Spleen (tissue), 11 donors: Measurements from ENCODE around the gene AHCY. TPM values are rescaled to one million over a fixed set of nuclear protein-coding genes. Genes with fewer than 3 reads are reported as not detected.
A peak's percentile ranks its signal among the peaks of the same experiment; 100 is the strongest.
"Not testable (repeated sequence)": the region's sequence is repeated elsewhere in the genome, so short reads cannot be mapped to it uniquely, and the experiment has no call there.

ENCODE experiments used
- DNase-seq: peaks from one replicate; pipeline ENCODE4 v3.0.0-alpha.2; 2020
- H3K27ac ChIP-seq, 8 donors: fragments of 200-600 bp; sonication (generic) in 7 of 8; 1 replicate in 4 of 8; 2 replicates in 4 of 8; pipeline versions ENCODE4 v1.5.0 to v1.8.0; 2016 to 2021; ENCODE audit warnings: inconsistent platforms in 4 of 8, mild to moderate bottlenecking in 4 of 8, moderate library complexity in 1 of 8
- H3K27me3 ChIP-seq, 7 donors: fragments of 200-600 bp; sonication (generic) in 6 of 7; replicated peaks in 1 of 7; 1 replicate in 4 of 7; 2 replicates in 3 of 7; pipeline versions ENCODE4 v1.5.0 to v1.8.0; 2016 to 2021; ENCODE audit warnings: inconsistent platforms in 3 of 7, mild to moderate bottlenecking in 1 of 7
- H3K36me3 ChIP-seq, 6 donors: fragments of 200-600 bp; sonication (generic) in 5 of 6; 1 replicate in 4 of 6; 2 replicates in 2 of 6; pipeline versions ENCODE4 v1.5.0 to v1.8.0; 2016 to 2021; ENCODE audit warnings: inconsistent platforms in 2 of 6
- H3K4me1 ChIP-seq, 6 donors: fragments of 200-600 bp; sonication (generic) in 5 of 6; 1 replicate in 3 of 6; 2 replicates in 3 of 6; pipeline versions ENCODE4 v1.5.0 to v1.8.0; 2016 to 2021; ENCODE audit warnings: inconsistent platforms in 3 of 6
- H3K4me3 ChIP-seq, 8 donors: fragments of 200-600 bp; sonication (generic) in 7 of 8; 1 replicate in 4 of 8; 2 replicates in 4 of 8; pipeline versions ENCODE4 v1.5.0 to v1.8.0; 2016 to 2021; ENCODE audit warnings: inconsistent platforms in 4 of 8, mild to moderate bottlenecking in 4 of 8, moderate library complexity in 2 of 8
- H3K9me3 ChIP-seq, 8 donors: fragments of 200-600 bp; sonication (generic) in 7 of 8; 1 replicate in 4 of 8; 2 replicates in 4 of 8; pipeline versions ENCODE4 v1.5.0 to v1.8.0; 2016 to 2021; ENCODE audit warnings: inconsistent platforms in 4 of 8
- POLR2A ChIP-seq, 3 donors: fragments of 450-650 bp; IDR thresholded peaks; one replicate each; pipeline ENCODE4 v1.5.1; 2017; ENCODE audit warnings: antibody characterized with exemption in 3 of 3, mild to moderate bottlenecking in 1 of 3
- POLR2AphosphoS5 ChIP-seq, 3 donors: sonication (generic); formaldehyde crosslinking; IDR thresholded peaks; one replicate each; pipeline ENCODE4 v1.5.1; 2017; ENCODE audit warnings: antibody characterized with exemption in 3 of 3
- WGBS, 5 donors: extraction: QIAGEN DNeasy Blood & Tissue Kit in 3 of 5; methylation state at CpG; one replicate each; pipeline versions ENCODE4 v1.1.5 to v1.1.7; 2013 to 2018; 5-methylcytosine and 5-hydroxymethylcytosine counted together
- intact Hi-C: fragments of 100-400 bp; cut with DNase I; formaldehyde crosslinking; loops from one replicate; pipeline ENCODE4 v1.15.0; 2023; ENCODE audit warnings: low total_unique reads
- polyA plus RNA-seq, 3 donors: library from polyadenylated mRNA; stranded (reverse); fragments of 200-250 nt; gene quantifications; one replicate each; pipeline ENCODE4 v1.2.1, GENCODE V29; 2013
- total RNA-seq, 7 donors: library from RNA; depleted of rRNA in 3 of 7; stranded (reverse); fragments of >200 nt in 3 of 7; fragmentation: NEBNext Ultra II Directional in 4 of 7; extraction: Animal tissue kit (Norgen Biotek cat#: 25700) in 4 of 7; gene quantifications; one replicate each; pipeline versions ENCODE4 v1.1.0 to v1.2.1, GENCODE V29; 2016 to 2021
- TF ChIP-seq, protein P1 (sequence below), 11 experiments: fragments of 200-600 bp in 7 of 11; fragments of 450-650 bp in 4 of 11; sonication (generic) in 4 of 11; IDR thresholded peaks in 8 of 11; conservative IDR thresholded peaks in 3 of 11; 1 replicate in 7 of 11; 2 replicates in 4 of 11; pipeline versions ENCODE4 v1.4.0 to v1.8.0; 2016 to 2021; ENCODE audit warnings: antibody characterized with exemption in 11 of 11, inconsistent platforms in 4 of 11, mild to moderate bottlenecking in 1 of 11
- donor health status: healthy with polysubstance abuse.
- donor health status: DM: no; HTN: no; CAD: no; lungs with moderate emphysema.
- donor health status: DM: no; HTN: no; CAD: no.
- donor health status: Bipolar disorder and iron deficiency.
- donor health status: healthy.
- donor health status: DM: no; HTN: no; CAD: no.
- donor health status: DM: yes; HTN: yes; CAD: no.

AHCY gene
- total and polyA plus RNA-seq, 10 donors = 35.0 to 67.1 (median 46.7) TPM

DNA sequence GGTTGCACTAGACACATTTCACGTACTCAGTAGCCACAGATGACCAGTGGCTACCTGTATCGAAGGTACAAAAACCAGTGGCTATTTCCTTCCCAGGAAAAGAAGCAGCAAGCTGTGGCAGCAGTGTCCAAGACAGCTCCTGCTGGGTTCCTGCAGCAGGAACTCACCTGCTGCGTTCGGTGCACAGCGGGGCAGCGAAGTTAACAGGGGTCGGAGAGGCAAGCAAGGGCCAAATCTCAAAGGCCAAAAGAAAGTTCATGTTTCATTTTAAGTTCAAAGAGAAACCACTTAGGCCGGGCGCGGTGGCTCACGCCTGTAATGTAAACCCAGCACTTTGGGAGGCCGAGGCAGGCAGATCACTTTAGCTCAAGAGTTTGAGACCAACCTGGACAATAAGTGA is 35.0 kb downstream of the AHCY start:
- no peak for DNase-seq
- Histone ChIP-seq H3K4me3 (no peak overlapping the region), H3K9me3 (no peaks in the 10 kb centered on the region), H3K4me1 (peaks cover 0 to 24% (median 17%) of the 10 kb centered on the region in 6 donors), H3K36me3 (peaks cover 0 to 7% (median 0%) of the 10 kb centered on the region in 6 donors), H3K27me3 (peaks cover 0 to 16% (median 0%) of the 10 kb centered on the region in 7 donors), H3K27ac (no peak overlapping the region)
- 96 to 99% (median 97%) methylated on average over 12 of the region's 12 CpGs for WGBS, 5 donors
- TF ChIP-seq, protein P1, sequence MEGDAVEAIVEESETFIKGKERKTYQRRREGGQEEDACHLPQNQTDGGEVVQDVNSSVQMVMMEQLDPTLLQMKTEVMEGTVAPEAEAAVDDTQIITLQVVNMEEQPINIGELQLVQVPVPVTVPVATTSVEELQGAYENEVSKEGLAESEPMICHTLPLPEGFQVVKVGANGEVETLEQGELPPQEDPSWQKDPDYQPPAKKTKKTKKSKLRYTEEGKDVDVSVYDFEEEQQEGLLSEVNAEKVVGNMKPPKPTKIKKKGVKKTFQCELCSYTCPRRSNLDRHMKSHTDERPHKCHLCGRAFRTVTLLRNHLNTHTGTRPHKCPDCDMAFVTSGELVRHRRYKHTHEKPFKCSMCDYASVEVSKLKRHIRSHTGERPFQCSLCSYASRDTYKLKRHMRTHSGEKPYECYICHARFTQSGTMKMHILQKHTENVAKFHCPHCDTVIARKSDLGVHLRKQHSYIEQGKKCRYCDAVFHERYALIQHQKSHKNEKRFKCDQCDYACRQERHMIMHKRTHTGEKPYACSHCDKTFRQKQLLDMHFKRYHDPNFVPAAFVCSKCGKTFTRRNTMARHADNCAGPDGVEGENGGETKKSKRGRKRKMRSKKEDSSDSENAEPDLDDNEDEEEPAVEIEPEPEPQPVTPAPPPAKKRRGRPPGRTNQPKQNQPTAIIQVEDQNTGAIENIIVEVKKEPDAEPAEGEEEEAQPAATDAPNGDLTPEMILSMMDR (IDR thresholded peaks at IDR 0.05 in 8 of 11, conservative IDR thresholded peaks at IDR 0.05 in 3 of 11) = no peak
- TF ChIP-seq POLR2A (IDR thresholded peaks at IDR 0.05) (no peak), POLR2AphosphoS5 (IDR thresholded peaks at IDR 0.05) (no peak)
- intact Hi-C loops = no loop called here

DNA sequence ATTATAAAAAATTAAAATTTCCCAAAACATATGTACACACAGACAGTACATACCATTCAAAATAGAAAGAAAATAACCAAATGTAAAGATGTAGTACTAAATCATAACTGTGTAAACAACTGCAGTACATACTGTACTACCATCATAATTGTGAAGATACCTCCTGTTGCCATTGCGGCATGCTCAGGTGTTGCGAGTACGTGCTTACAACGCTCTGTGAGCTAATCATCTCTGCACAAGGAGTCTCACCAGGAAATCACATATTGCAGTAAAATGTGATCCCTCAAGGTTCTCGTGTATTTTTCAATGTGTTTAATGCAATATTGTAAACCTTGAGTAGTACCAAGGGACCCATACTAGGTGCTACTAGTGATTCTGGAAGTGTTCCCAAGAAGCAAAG is 39.0 kb downstream of the AHCY start:
- H3K27me3 ChIP-seq = peaks cover 0 to 11% (median 0%) of the 10 kb centered on the region in 7 donors
- TF ChIP-seq, protein P1 (IDR thresholded peaks at IDR 0.05 in 8 of 11, conservative IDR thresholded peaks at IDR 0.05 in 3 of 11) = no peak
- TF ChIP-seq POLR2A (IDR thresholded peaks at IDR 0.05) = no peak
- no peak for TF ChIP-seq POLR2AphosphoS5 (IDR thresholded peaks at IDR 0.05)
- H3K36me3 ChIP-seq = no peaks in the 10 kb centered on the region
- H3K4me1 ChIP-seq = peaks cover 0 to 26% (median 14%) of the 10 kb centered on the region in 6 donors
- no peaks in the 10 kb centered on the region for H3K9me3 ChIP-seq
- intact Hi-C loops = no loop called here
- H3K4me3 ChIP-seq = no peak overlapping the region
- DNase-seq = no peak
- no peak overlapping the region for H3K27ac ChIP-seq
- WGBS, 5 donors = 74 to 91% (median 84%) methylated on average over 5 of the region's 5 CpGs

DNA sequence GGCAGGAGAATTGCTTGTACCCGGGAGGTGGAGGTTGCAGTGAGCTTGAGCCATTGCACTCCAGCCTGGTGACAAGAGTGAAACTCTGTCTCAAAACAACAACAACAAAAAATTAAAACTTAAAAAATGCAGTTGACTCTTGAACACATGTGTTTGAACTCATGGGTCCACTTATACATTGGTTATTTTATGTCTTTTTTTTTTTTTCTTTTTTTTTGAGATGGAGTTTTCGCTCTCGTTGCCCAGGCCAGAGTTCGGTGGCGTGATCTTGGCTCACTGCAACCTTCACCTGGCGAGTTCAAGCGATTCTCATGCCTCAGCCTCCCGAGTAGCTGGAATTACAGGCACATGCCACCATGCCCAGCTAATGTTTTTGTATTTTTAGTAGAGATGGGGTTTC is 39.7 kb downstream of the AHCY start:
- H3K4me3 ChIP-seq, H3K36me3 ChIP-seq, H3K9me3 ChIP-seq, H3K27me3 ChIP-seq, DNase-seq, intact Hi-C loops: not testable (repeated sequence)
- Histone ChIP-seq H3K4me1 (peaks cover 0 to 20% (median 8%) of the 10 kb centered on the region in 6 donors), H3K27ac (peak overlapping the region in 5 of 8 donors; percentile 41 to 75 (median 60))
- WGBS, 5 donors = 95 to 98% (median 97%) methylated on average over 8 of the region's 8 CpGs

DNA sequence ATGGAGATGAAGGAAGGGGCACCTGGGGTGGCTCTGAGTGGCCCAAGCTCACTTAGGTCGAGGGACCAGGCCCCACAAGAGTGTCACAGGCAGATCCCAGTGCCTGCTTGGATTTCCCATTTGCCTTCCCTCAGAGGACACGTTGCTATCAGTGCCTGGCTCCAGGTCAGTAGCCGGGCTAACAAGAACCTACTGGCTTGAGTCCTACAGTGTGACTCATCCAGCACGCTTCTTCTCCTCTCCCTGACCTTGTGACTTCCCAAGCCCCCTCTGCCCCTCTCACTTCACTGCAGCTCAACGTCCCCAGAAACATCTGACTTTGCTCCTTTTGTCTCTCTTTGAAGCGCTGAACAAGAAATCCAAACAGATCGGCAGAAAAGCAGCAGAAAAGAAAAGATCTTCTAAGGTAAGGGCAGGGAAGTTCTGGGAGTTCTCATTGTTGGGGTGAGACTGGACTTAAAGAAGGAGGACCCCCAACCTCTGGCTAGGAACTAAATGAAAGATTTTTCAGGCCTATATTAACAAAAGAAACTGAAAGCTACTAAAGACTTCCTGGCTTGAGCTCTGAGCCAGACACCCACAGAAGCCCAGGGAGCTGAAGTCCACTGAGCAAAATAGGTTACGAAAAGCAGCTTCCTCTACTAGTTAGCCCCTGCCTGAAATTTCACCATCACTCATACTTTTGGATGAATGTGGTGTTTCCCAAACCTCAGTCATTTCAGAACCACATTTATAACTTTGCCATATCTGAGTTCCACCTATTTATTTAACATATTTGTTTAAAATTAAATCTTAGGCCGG is 40.5 kb downstream of the AHCY start:
- H3K27me3 ChIP-seq = no peaks in the 10 kb centered on the region
- DNase-seq = no peak
- 57 to 71% (median 67%) methylated on average over 9 of the region's 9 CpGs for WGBS, 5 donors
- peak overlapping the region; percentile 13 to 75 (median 60) for H3K27ac ChIP-seq
- no peaks in the 10 kb centered on the region for H3K36me3 ChIP-seq
- H3K4me3 ChIP-seq = no peak overlapping the region
- TF ChIP-seq POLR2A (IDR thresholded peaks at IDR 0.05) = no peak
- TF ChIP-seq, protein P1 (IDR thresholded peaks at IDR 0.05 in 8 of 11, conservative IDR thresholded peaks at IDR 0.05 in 3 of 11) = no peak
- no peak for TF ChIP-seq POLR2AphosphoS5 (IDR thresholded peaks at IDR 0.05)
- peaks cover 0 to 16% (median 7%) of the 10 kb centered on the region in 6 donors for H3K4me1 ChIP-seq
- intact Hi-C loops = no loop called here
- no peaks in the 10 kb centered on the region for H3K9me3 ChIP-seq
